Left hindlimb (tissue), 1 donor: ENCODE data around the gene MRPL2.
"Not testable (repeated sequence)": the region's sequence is repeated elsewhere in the genome, so short reads cannot be mapped to it uniquely, and the experiment has no call there.

ENCODE experiments used
- DNase-seq: peaks from one replicate; pipeline ENCODE4 v3.0.0-alpha.2; 2018

Gene MRPL2

DNA sequence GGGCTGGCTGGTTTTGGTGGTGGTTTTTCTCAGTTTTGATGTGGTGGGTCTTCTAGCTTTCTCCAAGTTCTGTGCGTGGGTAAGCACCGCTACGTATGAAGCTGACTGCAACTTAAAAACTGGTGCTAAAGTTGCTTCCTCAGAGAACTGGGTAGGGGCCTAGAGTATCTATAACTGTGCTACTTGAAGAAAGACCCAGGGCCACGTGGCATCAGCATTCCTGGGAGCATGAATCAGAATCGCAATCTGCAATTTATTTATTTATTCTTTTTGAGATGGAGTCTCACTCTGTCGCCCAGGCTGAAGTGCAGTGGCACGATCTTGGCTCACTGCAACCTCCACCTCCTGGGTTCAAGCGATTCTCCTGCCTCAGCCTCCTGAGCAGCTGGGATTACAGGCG is 22.7 kb upstream of the MRPL2 start:
- not testable (repeated sequence) for DNase-seq

DNA sequence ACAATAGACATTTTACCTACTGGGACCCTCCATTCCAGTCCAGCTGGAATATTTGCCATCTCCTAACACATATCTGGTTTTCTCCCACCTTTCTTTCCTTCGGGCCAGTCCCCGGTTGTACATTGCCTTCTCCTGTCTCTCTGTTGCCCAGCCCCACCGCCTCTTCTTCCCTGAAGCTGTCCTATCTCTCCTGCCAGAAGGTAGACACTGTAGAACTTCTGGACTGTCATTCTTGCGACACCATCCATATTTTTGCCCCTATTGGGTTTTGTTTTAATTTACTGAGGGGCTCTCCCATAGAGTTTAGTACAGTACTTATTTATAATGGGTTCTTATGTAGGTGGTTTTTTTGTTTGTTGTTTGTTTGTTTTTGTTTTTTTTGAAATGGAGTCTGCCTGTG is 21.8 kb upstream of the MRPL2 start:
- no peak for DNase-seq

DNA sequence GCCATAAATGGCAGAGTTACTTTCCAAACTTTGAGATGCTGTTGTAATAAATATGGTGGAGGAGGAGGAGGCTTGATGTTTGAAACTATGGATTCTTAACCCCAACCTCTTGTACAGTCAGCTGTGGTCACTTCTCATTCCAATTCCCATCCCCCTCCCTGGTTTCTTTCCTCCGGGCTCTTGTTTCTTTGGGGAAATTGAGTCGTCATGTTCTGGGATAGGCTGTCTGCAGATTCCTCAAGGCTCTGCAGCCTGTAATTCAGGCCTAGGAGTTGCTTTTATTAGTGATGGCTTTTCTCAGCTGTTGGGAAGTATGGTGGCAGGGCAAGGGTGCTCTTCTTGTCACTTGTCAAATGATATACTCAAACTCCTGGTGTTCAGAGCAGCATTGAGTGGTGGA is 19.5 kb upstream of the MRPL2 start:
- no peak for DNase-seq

DNA sequence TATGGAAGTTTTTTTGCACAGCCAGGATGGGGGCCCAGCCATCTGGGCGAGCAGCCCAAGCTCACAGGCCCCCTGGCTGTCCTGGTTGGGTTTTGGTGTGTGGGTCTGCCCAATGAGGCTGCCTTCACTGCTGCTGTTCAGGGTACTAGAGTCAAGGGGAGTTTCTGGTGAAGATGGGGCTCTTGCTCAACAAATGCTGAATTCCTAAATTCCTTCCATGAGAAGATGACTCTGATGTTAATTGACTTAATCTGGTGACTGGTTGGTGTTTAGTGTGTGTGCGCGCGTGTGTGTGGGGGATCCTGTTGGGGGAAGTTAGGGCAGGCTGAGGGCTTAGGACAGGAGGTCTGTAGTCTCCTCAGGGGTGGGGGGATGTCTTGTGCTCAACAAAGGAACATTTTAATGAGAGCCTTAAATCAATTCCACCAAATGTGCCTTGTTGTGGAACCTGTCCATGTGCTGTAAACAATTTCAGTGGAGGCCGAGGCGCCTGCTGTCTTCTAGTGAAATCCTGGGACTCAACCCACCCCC is 18.8 kb upstream of the MRPL2 start:
- DNase-seq, result no peak

DNA sequence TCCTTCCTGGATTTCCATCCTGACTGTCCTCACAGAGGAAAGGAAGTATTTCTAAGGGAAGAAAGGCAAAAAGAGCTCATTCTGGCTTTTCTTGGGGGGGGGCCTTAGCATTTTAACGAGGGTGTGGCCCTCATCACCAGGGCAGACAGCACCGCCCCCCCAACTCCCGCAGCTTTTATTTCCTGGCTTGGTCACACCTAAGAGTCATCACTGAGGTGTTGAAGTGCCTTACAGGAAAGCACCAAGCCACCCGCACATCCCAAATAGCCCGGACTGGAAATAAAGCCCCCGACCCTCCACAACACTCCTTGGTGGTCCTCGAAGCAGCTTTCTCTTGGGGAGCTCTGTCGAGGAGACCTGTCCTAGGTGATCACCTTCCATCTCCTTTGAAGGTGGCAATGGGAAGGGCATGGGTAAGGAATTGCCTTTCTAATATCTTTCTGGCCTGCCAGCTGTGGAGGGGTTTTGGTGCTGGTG is 18.1 kb upstream of the MRPL2 start:
- DNase-seq, result no peak

DNA sequence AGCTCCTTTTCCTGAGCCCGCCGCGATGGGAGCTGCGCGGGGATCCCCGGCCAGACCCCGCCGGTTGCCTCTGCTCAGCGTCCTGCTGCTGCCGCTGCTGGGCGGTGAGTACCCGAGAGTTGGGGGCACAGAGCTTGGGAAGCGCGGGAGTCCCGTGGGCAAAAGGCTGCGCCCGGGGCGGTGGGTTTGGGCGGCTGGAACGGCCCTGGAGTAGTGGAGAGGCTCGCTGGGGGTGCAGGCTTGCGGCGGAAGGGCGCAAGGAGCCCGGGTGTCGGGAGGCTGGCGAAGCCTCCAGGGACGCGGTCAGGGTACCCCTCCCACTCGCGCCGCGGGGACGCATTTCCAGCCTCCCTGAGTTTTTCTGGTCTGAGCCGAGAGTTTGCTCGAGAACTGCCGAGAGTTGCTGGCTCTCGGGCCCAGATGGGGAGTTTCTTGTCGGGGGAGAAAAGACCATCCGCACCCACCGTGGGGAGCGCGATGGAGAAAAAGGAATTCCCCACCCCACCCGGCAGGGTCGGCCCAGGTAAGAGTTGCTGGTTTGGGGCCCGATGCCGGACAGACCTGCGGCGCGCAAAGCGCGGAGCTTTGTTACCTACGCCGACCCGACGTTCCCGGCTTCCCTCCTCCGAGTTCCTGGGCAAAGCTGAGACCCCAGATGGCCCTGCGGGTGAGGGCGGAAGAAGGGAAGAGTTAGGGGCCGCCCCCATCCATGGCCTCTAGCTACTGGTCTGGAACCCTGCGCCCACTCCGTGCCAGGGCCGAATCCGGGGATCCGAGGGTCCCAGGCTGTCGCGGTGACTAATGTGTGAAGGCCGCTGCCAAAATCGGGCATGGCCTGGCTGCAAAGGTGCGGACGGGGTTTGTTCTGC is 17.5 kb upstream of the MRPL2 start:
- DNase-seq, result peak; percentile 58

DNA sequence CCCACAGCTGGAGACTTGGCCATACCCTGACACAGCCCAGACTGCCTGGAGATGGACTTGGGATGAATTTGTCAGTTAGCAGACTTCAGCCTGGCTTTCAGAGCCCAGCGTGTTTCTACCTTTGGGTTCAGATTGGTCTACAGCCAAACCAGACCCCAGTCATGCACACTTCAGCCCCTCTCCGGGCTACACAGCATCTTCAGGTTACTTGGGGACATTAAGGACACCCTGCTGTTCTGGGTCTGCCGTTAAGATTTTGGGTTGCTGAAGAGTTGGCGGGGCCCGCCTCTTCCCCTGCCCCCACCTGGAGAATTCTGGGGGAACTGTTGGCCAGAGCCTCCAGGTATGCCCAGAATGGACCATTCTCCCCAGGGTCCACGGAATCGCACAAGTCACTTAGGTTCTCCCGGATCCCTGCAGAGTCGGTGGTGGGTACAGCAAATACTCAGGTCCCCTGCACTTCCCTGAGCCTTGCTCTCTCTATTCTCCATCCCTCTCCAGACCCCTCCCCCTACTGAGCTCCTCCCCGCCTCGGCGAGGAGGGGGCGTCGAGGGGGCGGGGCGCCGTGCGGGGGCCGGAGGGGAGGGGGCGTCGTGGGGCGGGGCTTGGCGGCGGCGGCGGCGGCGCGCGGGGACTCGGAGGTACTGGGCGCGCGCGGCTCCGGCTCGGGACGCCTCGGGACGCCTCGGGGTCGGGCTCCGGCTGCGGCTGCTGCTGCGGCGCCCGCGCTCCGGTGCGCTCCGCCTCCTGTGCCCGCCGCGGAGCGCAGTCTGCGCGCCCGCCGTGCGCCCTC is 16.6 kb upstream of the MRPL2 start, which contains the start of gene PTK7:
TSS of gene PTK7 (plus strand) at position 645 of the 794 bp plus-strand sequence. CDS start 175 bp downstream, outside the sequence.
- peak; percentile 93 for DNase-seq

DNA sequence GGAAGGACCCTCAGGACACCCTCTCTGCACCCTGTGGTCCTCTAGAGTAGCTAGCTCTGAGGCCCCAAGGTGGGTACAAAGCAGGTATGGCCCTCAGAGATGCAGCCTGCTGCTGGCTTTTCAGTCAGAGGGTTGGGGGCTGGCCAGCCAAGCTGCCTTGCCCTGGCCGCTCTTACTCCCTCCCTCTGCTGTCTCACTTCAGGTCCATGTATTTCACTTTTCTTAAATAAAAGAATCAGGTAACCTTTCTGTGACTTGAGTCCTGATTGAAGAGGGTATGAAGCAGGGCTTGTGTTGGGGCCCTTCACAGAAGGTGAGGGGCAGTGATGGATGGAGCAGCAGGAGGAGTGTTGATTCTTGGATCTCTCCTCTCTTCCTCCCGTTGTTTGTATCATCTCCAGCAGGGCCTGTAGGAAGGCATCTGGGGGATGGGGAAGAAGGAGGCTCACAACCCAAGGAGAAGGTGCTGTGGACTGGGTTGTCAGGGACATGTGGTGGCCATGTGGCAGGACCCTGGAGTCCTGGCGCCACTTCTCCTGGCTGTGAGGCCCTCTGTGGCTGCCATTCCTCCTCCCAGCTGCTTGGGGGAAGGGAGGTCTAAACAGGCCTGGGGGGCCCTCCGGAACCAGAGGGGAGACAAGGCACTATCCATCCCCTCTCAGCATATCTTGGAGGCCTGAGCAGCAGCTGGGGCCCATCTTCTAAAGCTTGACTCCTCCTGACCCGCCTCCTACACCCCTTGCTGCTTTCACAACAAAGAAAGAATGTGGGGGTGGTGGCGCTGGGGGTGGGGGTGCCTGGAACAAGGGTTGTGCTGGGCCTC is 15.8 kb upstream of the MRPL2 start:
- DNase-seq, result peak; percentile 62

DNA sequence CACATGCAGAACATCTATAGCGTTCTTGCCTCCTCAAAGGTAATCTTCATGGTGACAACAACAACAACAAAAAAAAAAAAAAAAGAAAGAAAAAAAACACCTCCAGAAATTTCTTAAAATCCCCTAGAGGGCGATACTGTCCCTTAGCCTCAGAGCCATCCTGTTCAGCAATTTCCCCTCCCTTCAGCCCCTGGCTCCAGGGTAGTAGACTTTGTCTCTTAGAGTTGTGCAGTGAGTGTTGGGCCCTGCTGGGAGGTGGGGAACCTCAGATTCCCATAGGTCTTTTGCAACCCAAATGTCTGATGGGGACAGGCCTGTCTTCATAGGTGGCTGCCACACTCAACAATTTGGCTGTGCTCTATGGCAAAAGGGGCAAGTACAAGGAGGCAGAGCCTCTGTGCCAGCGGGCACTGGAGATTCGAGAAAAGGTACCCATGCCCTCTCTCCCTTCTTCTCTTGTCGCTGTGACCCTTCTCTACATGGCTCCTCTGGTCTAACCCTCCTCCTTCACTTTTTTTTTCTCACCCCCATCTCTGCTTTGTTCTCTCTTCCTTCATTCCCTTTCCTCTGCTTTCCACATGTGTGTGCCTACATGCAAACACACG is 10.9 kb upstream of the MRPL2 start:
- DNase-seq, result no peak

DNA sequence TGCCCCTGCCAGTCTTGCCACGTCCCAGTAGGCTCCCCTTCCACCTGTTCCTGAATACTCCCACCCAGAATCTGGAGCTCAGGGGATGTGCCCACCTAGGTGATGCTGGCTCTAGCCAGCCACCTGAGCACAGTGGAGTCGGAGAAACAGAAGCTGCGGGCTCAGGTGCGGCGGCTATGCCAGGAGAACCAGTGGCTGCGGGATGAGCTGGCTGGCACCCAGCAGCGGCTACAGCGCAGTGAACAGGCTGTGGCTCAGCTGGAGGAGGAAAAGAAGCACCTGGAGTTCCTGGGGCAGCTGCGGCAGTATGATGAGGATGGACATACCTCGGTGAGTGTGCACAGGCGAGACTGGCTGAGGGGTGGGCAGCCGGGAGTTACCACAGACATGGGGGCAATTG is 3.6 kb upstream of the MRPL2 start:
- no peak for DNase-seq

DNA sequence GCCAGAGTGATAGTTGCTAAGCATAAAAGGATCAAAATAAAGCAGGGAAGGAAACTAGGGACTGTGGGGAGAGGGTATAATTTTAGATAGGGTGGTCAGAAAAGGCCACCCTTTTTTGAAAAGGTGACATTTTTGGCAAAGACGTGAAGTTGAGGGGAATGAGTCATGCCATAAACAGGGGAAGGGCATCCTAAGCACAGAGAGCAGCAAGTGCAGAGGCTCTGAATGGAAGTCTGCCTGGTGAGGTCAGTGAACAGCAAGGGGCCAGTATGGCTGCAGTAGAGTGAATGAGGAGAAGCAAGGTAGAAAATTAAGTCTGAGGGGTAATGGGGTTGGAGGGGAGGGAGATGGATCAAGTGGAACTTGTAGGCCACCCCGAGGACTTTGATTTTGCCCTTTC is 2.6 kb upstream of the MRPL2 start:
- no peak for DNase-seq

DNA sequence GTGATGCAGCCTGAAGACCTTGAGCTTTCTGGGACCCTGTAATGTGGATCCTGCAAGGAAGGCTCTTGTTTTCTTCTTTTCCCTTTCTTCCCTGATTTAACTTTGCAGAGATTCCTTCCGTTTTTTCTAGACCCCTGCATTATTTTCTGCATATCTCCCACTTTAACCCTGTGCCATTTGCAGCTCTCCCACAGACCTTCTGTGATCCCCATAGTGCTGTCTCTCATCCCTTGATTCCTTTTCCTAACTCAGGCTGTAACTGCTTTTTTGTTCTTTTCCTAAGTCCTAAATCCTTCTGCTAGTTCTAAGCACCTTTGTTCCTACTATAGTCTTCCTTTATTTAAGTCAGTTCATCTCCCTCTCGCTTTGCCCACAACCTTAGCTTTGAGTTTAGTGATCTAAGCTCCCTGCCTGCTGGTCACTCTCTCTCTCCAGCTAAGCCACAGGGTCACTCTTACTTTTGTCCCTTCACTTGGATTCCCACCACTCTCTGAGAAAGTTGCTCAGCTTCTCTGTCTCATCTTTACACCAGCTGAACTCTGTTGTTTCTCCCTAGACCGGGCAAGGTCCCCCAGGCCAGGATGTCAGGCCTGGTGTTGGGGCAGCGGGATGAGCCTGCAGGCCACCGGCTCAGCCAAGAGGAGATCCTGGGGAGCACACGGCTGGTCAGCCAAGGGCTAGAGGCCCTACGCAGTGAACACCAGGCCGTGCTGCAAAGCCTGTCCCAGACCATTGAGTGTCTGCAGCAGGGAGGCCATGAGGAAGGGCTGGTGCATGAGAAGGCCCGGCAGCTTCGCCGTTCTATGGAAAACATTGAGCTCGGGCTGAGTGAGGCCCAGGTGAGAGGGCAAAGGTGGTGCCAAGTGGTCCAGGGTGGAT is 1.8 kb upstream of the MRPL2 start:
- no peak for DNase-seq

DNA sequence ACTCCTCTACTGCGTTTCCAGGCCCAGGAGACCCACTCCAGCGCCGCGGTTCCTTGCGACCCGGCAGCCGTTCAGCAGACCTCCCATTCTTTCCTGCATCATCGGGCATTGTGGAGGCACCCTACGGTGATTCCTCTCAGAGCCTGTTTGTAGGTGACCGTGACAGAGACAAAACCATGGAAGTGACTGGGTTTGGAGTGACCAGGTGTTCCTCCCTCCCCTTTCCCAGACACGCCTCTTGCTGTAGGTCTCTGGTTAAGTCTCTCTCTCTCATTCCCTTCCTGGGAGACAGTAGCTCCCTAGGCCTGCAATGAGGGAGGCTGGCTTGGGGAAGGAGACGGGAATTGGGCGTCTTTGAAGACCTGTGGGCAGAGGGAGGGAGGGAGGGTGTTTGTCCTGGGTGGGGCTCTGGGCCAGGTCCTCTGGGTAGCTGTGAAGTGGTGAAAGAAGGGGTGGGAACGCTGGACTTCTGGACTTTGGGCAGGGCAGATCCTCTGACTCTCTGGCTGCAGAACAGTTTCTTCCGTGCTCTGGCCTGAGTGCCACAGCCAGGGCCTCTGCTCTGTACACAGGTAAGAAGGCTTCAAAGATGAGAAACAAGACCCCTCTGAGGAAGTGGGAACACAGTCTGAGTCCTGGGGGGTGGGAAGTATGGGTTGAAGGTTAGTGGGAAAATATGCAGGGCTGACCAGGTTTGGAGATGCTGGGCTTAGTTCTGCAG is 960 bp upstream of the MRPL2 start:
- no peak for DNase-seq

DNA sequence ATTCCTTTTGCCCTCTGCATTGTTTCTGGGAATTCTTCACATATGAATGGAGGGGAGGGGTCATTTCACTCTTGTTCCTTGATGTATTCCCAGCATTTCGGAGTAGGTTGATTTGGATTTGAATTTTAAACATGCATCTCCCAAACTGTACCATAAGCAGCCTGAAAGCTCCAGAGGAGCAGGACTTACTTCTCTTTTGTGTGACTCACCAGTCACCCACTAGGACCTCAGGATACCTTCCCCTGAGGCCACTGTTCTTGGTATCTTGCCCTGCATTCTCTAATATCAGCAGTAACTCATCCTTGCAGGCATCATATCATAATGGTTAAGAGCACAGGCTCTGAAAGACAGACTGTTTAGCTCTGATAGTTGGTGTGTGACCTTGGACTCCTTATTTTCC is 703 bp downstream of the MRPL2 start:
- DNase-seq, result no peak

DNA sequence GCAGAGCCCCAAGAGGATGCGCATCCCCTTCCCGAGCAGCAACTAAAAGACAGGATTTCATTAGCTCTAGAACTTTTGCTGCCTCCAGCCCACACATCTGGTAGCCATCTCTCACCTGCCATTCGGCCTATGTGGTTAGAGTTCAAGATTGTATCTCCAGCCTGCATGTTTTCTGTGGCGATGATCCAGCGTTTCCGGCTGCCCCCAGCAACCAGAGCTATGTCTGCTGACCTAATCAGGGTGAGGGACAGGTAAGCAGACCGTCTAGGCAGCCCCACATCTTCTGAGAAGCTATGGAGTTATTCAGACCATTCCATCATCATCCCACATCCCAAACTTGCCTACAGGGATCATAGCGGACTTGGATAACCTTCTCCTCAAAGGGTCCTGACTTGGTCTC is 3.3 kb downstream of the MRPL2 start:
- no peak for DNase-seq

DNA sequence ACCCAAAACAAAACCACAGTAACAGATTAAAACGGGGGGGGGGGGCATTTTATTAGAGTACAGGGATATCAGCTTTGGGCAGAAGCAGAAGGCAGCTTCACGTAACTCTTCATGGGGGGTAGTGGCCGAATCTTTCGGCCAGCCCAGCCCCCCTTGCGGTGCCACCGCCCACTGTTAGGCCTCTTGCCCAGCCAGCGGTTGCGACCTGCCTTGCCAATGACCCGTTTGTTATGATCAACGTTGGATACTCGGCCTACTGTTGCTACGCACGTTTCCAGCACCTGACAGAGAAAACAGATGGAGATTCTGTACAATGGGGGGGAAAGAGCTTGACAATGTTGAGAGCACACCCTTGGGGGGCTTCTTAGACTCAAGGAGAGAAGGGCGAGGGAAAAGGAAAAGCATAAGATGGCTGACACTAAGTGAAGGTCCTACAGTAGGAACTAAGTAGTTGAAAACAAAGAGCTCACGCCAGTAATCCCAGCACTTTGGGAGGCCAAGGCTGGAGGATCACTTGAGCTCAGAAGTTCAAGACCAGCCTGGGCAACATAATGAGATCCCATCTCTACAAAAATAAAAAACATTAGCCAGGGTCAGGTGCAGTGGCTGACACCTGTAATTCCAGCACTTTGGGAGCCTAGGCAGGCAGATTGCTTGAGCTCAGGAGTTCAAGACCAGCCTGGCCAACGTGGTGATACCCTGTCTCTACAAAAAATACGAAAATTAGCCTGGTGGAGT is 4.9 kb downstream of the MRPL2 start:
- DNase-seq, result no peak

DNA sequence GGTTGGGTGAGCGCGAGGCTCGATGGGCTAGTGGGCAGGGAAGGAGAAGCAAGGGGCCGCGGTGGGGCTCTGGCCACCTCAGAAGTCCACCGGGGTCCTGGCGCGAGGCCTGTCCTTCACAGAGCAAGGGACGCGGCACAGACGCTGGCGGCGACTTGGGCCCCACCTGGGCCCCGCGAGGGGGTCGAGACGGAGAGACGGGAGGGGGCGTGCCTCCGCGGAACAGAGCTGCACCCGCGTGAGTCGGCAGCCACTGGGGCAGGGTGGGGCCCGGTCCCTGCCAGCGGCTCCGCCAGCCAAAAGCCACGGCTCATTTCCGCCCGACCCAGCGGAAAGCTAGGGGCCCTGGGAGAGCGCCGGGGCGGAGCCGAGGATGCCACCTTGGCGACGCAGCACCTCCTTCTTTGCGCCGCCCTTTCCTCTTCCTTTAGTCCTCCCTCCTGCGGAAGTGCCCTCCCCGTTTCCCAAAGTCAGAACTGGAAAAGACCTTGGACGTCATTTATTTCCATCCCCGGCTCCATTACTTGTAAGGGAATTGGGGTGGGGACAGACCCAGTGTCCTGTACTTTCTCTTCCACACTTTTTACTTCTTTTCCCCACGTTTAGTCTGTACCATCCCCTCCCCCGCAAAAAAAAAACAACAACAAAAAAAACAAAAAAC is 5.6 kb downstream of the MRPL2 start, which contains the start of gene CUL7:
TSS of gene CUL7 (minus strand) at position 307 of the 661 bp plus-strand sequence. CDS start 1,063 bp downstream, outside the sequence.
- DNase-seq, result peak; percentile 98

DNA sequence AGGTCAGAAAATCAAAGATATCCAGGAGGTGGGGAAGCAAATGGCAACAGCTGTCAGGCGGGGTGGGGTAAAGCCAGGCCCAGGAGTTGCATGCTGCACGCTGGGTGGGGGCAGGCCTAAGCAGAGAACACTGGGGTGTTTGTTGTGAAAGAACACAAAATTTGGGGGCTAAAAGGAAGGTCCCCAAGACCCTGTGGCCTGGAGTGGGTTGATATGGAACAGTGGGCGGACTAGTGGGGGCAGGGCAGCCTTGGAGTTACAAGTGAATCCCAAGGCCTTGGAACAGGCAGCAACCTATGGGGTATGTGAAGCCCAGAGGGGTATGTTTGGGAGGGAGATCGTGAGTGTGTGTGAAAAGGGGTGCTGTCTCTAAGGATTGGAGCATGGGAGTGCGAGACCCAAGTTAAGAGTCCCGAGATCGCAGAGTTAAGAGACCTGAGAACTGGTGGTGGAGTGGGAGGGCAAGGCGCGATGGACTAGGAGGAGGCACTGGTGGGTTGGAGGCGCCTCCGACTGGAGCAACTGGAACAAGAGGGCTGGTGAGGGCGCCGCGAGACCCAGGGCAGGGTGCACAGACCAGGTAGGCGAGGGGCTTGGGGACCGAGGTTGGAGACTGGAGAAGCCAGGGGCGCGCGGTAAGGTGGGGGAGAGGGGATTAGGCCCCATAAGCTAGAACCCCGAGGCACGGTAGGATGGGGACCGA is 6.2 kb downstream of the MRPL2 start:
- DNase-seq, result peak; percentile 65
